ENCODE data around the gene LIPA.
"Not testable (repeated sequence)": the region's sequence is repeated elsewhere in the genome, so short reads cannot be mapped to it uniquely, and the experiment has no call there.

LIPA gene

DNA sequence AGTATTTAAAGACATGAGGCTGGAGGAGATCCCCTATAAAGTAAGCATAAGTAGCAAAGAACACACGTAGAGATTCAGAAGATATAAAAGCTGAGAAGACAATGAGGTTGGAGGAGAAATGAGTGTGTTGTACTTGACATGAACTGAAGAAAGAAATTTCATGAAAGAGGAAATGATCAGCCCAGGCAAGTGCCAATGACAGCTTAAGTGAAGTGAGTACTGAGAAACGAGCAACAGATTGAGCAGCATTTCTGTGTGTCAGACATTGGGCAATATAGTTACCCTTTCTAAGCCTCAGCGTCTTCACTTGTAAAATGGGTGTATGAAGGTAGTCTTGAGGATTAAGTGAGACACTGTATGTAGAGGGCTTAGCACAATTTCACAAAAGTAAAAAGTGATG is 4.8 kb upstream of the LIPA start (continued):
- TF ChIP-seq POU6F1 (CRISPR knock-in tag; IDR thresholded peaks at IDR 0.05; ENCODE audit: borderline replicate concordance, low read depth) (no peak), ZFP30 (CRISPR knock-in tag; IDR thresholded peaks at IDR 0.05) (no peak), GLIS3 (CRISPR knock-in tag; IDR thresholded peaks at IDR 0.05) (no peak), ZNF565 (CRISPR knock-in tag; conservative IDR thresholded peaks at IDR 0.05; ENCODE audit: low read depth) (no peak), ZNF70 (CRISPR knock-in tag; IDR thresholded peaks at IDR 0.05) (no peak), PPARA (CRISPR knock-in tag; IDR thresholded peaks at IDR 0.05; ENCODE audit: borderline replicate concordance) (no peak), ZC3H10 (CRISPR knock-in tag; IDR thresholded peaks at IDR 0.05) (no peak), CSDC2 (CRISPR knock-in tag; IDR thresholded peaks at IDR 0.05) (no peak), TOX (CRISPR knock-in tag; IDR thresholded peaks at IDR 0.05; ENCODE audit: borderline replicate concordance) (no peak), BACH2 (CRISPR knock-in tag; IDR thresholded peaks at IDR 0.05; ENCODE audit: borderline replicate concordance) (no peak), ISL1 (CRISPR knock-in tag; IDR thresholded peaks at IDR 0.05) (no peak), ZNF8 (CRISPR knock-in tag; IDR thresholded peaks at IDR 0.05) (no peak), TCF4 (CRISPR knock-in tag; IDR thresholded peaks at IDR 0.05; ENCODE audit: borderline replicate concordance) (no peak)

DNA sequence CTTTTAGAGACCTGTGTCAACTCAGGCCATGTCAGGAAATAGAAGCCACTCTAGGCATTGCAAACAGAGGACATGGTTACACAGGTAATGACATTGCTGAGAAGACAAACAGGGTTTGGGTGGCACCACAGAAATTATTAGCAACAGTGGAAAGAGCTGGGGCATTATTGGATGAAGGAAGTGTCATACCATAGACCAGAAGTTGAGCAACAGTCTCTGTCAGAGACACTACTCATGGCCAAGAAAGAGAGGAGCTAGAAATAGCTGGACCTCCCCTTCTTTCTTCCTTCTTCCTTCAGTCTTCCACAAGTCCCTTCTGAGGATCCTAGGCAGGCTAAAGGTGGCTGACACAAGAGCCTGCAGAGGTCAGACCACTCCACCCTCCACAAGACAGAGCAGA is 4.2 kb upstream of the LIPA start:
- ATAC-seq = no peak
- no peak for TF ChIP-seq ZC3H10 (CRISPR knock-in tag; IDR thresholded peaks at IDR 0.05)
- TF ChIP-seq GLIS3 (CRISPR knock-in tag; IDR thresholded peaks at IDR 0.05) = no peak
- TF ChIP-seq PATZ1 (CRISPR knock-in tag; IDR thresholded peaks at IDR 0.05; ENCODE audit: borderline replicate concordance) = no peak
- no peak for TF ChIP-seq ZFP30 (CRISPR knock-in tag; IDR thresholded peaks at IDR 0.05)
- no peak for TF ChIP-seq BACH2 (CRISPR knock-in tag; IDR thresholded peaks at IDR 0.05; ENCODE audit: borderline replicate concordance)
- no peak for TF ChIP-seq ESRRG (CRISPR knock-in tag; IDR thresholded peaks at IDR 0.05)
- no peak for TF ChIP-seq CREB5 (CRISPR knock-in tag; IDR thresholded peaks at IDR 0.05; ENCODE audit: low read depth)
- TF ChIP-seq ISL1 (CRISPR knock-in tag; IDR thresholded peaks at IDR 0.05) = no peak
- TF ChIP-seq TCF4 (CRISPR knock-in tag; IDR thresholded peaks at IDR 0.05; ENCODE audit: borderline replicate concordance) = no peak
- TF ChIP-seq, protein P1, sequence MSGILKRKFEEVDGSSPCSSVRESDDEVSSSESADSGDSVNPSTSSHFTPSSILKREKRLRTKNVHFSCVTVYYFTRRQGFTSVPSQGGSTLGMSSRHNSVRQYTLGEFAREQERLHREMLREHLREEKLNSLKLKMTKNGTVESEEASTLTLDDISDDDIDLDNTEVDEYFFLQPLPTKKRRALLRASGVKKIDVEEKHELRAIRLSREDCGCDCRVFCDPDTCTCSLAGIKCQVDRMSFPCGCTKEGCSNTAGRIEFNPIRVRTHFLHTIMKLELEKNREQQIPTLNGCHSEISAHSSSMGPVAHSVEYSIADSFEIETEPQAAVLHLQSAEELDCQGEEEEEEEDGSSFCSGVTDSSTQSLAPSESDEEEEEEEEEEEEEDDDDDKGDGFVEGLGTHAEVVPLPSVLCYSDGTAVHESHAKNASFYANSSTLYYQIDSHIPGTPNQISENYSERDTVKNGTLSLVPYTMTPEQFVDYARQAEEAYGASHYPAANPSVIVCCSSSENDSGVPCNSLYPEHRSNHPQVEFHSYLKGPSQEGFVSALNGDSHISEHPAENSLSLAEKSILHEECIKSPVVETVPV (CRISPR knock-in tag; IDR thresholded peaks at IDR 0.05) = no peak
- TF ChIP-seq POU6F1 (CRISPR knock-in tag; IDR thresholded peaks at IDR 0.05; ENCODE audit: borderline replicate concordance, low read depth) = no peak
- no peak for TF ChIP-seq TOX (CRISPR knock-in tag; IDR thresholded peaks at IDR 0.05; ENCODE audit: borderline replicate concordance)
- no peak for TF ChIP-seq ZNF8 (CRISPR knock-in tag; IDR thresholded peaks at IDR 0.05)
- no peak for TF ChIP-seq ARNTL (CRISPR knock-in tag; IDR thresholded peaks at IDR 0.05; ENCODE audit: borderline replicate concordance, low read depth)
- no peak for TF ChIP-seq ZNF70 (CRISPR knock-in tag; IDR thresholded peaks at IDR 0.05)
- no peak for TF ChIP-seq OSR1 (CRISPR knock-in tag; IDR thresholded peaks at IDR 0.05)
- no peak for TF ChIP-seq RARB (CRISPR knock-in tag; IDR thresholded peaks at IDR 0.05)
- TF ChIP-seq PPARA (CRISPR knock-in tag; IDR thresholded peaks at IDR 0.05; ENCODE audit: borderline replicate concordance) = no peak

DNA sequence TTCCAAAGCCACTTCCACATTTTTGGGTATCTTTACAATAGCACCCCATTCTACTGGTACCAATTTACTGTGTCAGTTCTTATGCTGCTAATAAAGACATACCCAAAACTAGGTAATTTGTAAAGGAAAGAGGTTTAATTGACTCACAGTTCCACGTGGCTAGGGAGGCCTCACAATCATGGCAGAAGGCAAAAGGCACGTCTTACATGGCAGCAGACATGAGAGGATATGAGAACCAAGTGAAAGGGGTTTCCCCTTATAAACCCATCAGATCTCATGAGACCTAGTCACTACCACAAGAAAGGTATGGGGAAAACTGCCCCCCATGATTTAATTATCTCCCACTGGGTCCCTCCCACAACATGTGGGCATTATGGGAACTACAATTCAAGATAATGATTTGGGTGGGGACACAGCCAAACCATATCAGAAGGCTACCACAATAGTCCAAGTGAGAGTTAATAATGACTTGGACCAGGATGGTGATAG is 3.6 kb upstream of the LIPA start:
- ATAC-seq = not testable (repeated sequence)

DNA sequence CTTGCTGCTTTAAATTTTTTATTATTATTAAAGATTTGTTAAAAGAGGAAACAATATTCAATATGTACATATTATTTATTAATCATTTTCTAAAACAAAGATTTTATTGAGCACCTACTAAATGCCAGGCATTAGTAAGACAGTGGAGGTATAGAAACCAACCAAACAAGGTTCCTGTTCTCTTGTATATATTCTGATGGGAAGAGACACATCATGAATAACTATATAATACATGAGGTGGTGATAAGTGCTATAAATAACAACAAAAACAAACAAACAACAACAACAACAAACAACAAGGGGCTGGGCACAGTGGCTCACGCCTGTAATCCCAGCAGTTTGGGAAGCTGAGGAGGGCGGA is 630 bp upstream of the LIPA start:
- no peak for TF ChIP-seq CREB5 (CRISPR knock-in tag; IDR thresholded peaks at IDR 0.05; ENCODE audit: low read depth)
- no peak for TF ChIP-seq PATZ1 (CRISPR knock-in tag; IDR thresholded peaks at IDR 0.05; ENCODE audit: borderline replicate concordance)
- TF ChIP-seq ARNTL (CRISPR knock-in tag; IDR thresholded peaks at IDR 0.05; ENCODE audit: borderline replicate concordance, low read depth) = no peak
- TF ChIP-seq ZFP3 (CRISPR knock-in tag; IDR thresholded peaks at IDR 0.05) = no peak
- TF ChIP-seq TCF4 (CRISPR knock-in tag; IDR thresholded peaks at IDR 0.05; ENCODE audit: borderline replicate concordance) = no peak
- TF ChIP-seq POU6F1 (CRISPR knock-in tag; IDR thresholded peaks at IDR 0.05; ENCODE audit: borderline replicate concordance, low read depth) = no peak
- TF ChIP-seq PPARA (CRISPR knock-in tag; IDR thresholded peaks at IDR 0.05; ENCODE audit: borderline replicate concordance) = no peak
- ATAC-seq = no peak
